ENCODE results near the gene STK32C.
"Not testable (repeated sequence)": the region's sequence is repeated elsewhere in the genome, so short reads cannot be mapped to it uniquely, and the experiment has no call there.

The STK32C gene

GRCh38 chr10:132279873-132280645 lies 27.7 kb downstream of the STK32C start:
- no peak for DNase-seq

GRCh38 chr10:132277311-132277741 lies 30.4 kb downstream of the STK32C start:
- DNase-seq, result no peak

- DNase-seq, result no peak
These were observed 31.0 kb downstream of the STK32C start for GRCh38 chr10:132276706-132277105.

GRCh38 chr10:132276179-132276675 lies 31.5 kb downstream of the STK32C start:
- DNase-seq, result no peak

GRCh38 chr10:132275426-132276178 lies 32.1 kb downstream of the STK32C start:
- DNase-seq, result no peak

GRCh38 chr10:132274986-132275385 lies 32.8 kb downstream of the STK32C start:
- DNase-seq, result no peak

- no peak for DNase-seq
These were observed 33.2 kb downstream of the STK32C start for GRCh38 chr10:132274581-132274980.

- no peak for DNase-seq
These were observed 33.8 kb downstream of the STK32C start for GRCh38 chr10:132273966-132274365.

- no peak for DNase-seq
These were observed 34.3 kb downstream of the STK32C start for GRCh38 chr10:132273304-132273944.

GRCh38 chr10:132272231-132272971 lies 35.3 kb downstream of the STK32C start:
- peak; percentile 72 for DNase-seq

GRCh38 chr10:132271458-132272230 lies 36.1 kb downstream of the STK32C start:
- no peak for DNase-seq

GRCh38 chr10:132270721-132271457 lies 36.9 kb downstream of the STK32C start:
- no peak for DNase-seq

GRCh38 chr10:132270256-132270655 lies 37.5 kb downstream of the STK32C start:
- no peak for DNase-seq

- no peak for DNase-seq
These were observed 38.2 kb downstream of the STK32C start for GRCh38 chr10:132269266-132270230.

- DNase-seq, result not testable (repeated sequence)
These were observed 39.8 kb downstream of the STK32C start for GRCh38 chr10:132267916-132268315.

- no peak for DNase-seq
These were observed 41.1 kb downstream of the STK32C start for GRCh38 chr10:132266594-132267161.

- no peak for DNase-seq
These were observed 41.8 kb downstream of the STK32C start for GRCh38 chr10:132265890-132266496.

GRCh38 chr10:132264966-132265889 lies 42.5 kb downstream of the STK32C start:
- no peak for DNase-seq

Measured in right forelimb (tissue), 1 donor.